Measurements from ENCODE around the gene EXD3.

The EXD3 gene

DNA sequence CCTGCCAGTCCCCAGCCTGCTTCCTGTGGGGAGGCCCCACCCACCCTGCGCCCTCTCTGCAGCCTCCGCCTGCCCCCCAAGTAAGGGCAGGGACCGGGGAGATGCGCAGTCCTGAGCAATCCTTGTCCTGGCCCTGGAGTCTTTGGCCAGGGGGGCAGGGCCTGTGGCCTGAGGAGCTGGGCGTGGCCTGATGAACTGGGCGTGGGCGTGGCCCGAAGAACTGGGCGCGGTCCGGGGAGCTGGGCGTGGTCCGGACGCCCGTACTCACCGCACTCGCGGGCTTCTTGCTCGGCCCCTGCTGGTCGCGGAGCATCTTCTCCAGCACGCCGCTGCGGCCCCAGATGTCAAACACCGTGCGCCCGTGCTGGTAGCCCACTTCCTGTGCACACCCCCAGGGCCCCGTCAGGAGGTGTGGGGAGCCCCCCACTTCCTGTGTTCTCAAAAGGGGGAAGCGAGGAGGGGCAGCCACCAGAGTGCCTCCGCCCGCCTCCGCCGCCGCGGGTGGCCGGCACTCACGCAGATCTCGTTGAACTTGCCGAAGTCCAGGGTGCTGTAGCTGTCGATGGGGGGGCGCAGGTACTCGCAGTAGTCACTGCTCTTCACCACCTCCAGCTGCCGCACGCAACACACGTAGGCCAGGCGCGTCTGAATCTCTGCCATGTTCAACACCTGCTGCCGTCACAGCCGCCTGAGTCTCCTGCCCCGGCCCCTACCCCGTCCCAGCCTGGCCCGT is 38.9 kb upstream of the EXD3 start:
- H3K27me3 Mint-ChIP-seq (ENCODE audit: low read depth, poor library complexity), result peaks cover 18% of the 10 kb centered on the region
- H3K27ac Mint-ChIP-seq, result no peak overlapping the region
- peak; percentile 83 for DNase-seq
- TF ChIP-seq CTCF (IDR thresholded peaks at IDR 0.05), result no peak
- H3K4me3 Mint-ChIP-seq, result no peak overlapping the region
- no peaks in the 10 kb centered on the region for H3K36me3 Mint-ChIP-seq (ENCODE audit: low read depth)
- no peaks in the 10 kb centered on the region for H3K9me3 Mint-ChIP-seq
- H3K4me1 Mint-ChIP-seq, result peaks cover 5% of the 10 kb centered on the region

DNA sequence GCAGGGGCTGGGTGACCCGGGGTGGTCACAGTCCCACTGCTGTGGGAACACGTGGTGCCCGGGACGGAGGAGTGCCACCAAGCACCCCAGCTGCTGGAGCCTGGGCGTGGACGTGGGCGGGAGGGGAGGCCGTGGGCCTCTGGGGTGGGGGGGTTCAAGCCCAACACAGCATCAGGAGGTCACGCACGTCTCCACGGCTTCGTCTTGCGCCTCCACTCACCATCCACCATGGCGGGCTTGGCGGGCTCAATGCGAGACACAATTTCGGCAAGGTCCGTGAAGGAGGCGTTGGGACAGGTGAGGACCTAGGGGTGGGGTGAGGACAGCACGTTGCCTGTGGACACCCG is 38.3 kb upstream of the EXD3 start:
- no peak overlapping the region for H3K4me3 Mint-ChIP-seq
- H3K27ac Mint-ChIP-seq, result no peak overlapping the region
- H3K9me3 Mint-ChIP-seq, result no peaks in the 10 kb centered on the region
- H3K27me3 Mint-ChIP-seq (ENCODE audit: low read depth, poor library complexity), result peaks cover 18% of the 10 kb centered on the region
- H3K36me3 Mint-ChIP-seq (ENCODE audit: low read depth), result peaks cover 5% of the 10 kb centered on the region
- H3K4me1 Mint-ChIP-seq, result peaks cover 10% of the 10 kb centered on the region
- no peak for DNase-seq
- no peak for TF ChIP-seq CTCF (IDR thresholded peaks at IDR 0.05)

GRCh38 chr9:137460363-137461315 is 37.7 kb upstream of the EXD3 start:
- no peak overlapping the region for H3K4me3 Mint-ChIP-seq
- DNase-seq, result no peak
- H3K36me3 Mint-ChIP-seq (ENCODE audit: low read depth), result peaks cover 12% of the 10 kb centered on the region
- no peak overlapping the region for H3K27ac Mint-ChIP-seq
- peaks cover 13% of the 10 kb centered on the region for H3K4me1 Mint-ChIP-seq
- no peak for TF ChIP-seq CTCF (IDR thresholded peaks at IDR 0.05)
- no peaks in the 10 kb centered on the region for H3K9me3 Mint-ChIP-seq
- peaks cover 18% of the 10 kb centered on the region for H3K27me3 Mint-ChIP-seq (ENCODE audit: low read depth, poor library complexity)

DNA sequence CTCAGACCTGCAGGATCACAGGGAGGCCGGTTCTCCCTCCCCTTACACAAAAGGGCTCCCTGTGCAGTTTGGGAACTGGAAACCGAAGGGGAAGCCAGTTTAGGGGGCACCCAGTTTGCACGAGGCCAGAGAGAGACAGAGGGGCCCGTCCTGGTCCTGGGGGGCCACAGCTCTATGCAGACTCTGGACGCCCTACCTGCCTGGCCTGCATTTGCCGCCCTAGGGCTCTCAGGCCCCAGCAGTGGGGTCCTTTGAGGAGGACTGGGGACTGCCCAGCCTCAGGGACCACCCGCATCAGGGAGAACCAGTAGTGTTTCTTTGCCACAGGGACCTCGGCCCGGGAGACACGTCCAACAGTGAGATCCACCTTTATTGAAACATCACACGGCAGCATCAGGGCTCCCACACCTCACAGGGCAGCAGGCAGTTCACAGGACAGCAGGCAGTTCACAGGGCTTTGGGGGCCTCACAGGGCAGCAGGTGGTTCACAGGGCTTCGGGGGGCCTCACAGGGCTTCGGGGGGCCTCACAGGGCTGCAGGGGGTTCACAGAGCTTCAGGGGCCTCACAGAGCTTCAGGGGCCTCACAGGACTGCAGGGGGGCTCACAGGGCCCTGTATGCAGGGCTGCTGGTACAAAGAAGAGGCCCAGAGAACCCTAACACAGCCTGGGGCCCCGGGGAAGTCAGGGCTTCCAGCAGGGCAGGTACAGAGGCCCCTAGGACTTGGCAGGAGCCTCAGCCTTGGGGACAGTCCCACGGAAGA is 36.8 kb upstream of the EXD3 start:
- H3K9me3 Mint-ChIP-seq, result no peaks in the 10 kb centered on the region
- peaks cover 14% of the 10 kb centered on the region for H3K4me1 Mint-ChIP-seq
- no peak for TF ChIP-seq CTCF (IDR thresholded peaks at IDR 0.05)
- H3K36me3 Mint-ChIP-seq (ENCODE audit: low read depth), result peaks cover 12% of the 10 kb centered on the region
- H3K4me3 Mint-ChIP-seq, result no peak overlapping the region
- DNase-seq, result no peak
- H3K27ac Mint-ChIP-seq, result no peak overlapping the region
- peaks cover 18% of the 10 kb centered on the region for H3K27me3 Mint-ChIP-seq (ENCODE audit: low read depth, poor library complexity)

DNA sequence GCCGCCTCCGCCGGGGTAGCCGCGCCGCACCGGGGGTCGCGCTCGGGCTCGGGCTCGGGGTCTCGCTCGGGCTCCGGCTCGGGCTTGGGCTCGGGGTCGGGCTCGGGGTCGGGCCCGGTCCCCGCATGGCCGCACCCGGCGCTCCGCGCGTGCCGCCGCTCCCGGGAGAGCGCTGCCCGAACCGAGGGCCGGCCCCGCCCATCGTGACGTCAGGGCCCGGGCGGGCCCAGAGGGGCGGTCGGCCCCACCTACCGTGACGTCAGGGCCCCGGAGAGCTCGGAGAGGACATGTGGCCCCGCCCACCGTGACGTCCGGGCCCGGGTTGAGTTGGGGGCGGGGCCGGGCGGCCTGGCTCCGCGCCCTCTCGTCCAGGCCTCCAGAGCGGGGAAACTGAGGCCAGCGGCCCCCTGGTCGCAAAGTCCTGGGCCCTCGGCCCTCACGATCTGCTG is 36.2 kb upstream of the EXD3 start, which contains the start of gene NSMF:
NSMF (minus strand) TSS at position 183 of the 449 bp plus-strand sequence. CDS start 232 bp downstream, outside the sequence.
- H3K4me3 Mint-ChIP-seq, result no peak within 1 kb of the TSS
- TF ChIP-seq CTCF (IDR thresholded peaks at IDR 0.05), result no peak
- DNase-seq, result peak; percentile 97
- peaks cover 12% of the 10 kb centered on the region for H3K36me3 Mint-ChIP-seq (ENCODE audit: low read depth)
- H3K27ac Mint-ChIP-seq, result no peak within 1 kb of the TSS
- H3K4me1 Mint-ChIP-seq, result peaks cover 19% of the 10 kb centered on the region
- H3K9me3 Mint-ChIP-seq, result no peaks in the 10 kb centered on the region
- peaks cover 16% of the 10 kb centered on the region for H3K27me3 Mint-ChIP-seq (ENCODE audit: low read depth, poor library complexity)
